HepG2 (cell line): ENCODE data around the gene ARL3. TPM values are rescaled to one million over a fixed set of nuclear protein-coding genes. Genes with fewer than 3 reads are reported as not detected.

Experiments used
- ATAC-seq: fragments of 200-7000 bp; cut with Tn5 transposase; 3 replicates; pipeline ENCODE4 v1.9.1; 2020; ENCODE audit warnings: mild to moderate bottlenecking, moderate library complexity
- BruUV-seq: library from RNA; stranded (reverse); fragments of 400-500 nt; replicated peaks from 2 replicates; lab custom pipeline; 2021; lab: Mats Ljungman, UMichigan
- CTCF ChIA-PET: fragments of 300-600 bp; formaldehyde crosslinking; extraction: SDS; loops from one replicate; lab custom pipeline; 2021; ENCODE audit warnings: low total read pairs, inconsistent platforms, low intra/inter-chr PET ratio; lab: Yijun Ruan, JAX
- POLR2A ChIA-PET: fragments of 350-600 bp; sonication (Branson Sonifier 250); formaldehyde crosslinking; loops from one replicate; lab custom pipeline; 2020; ENCODE audit warnings: antibody characterized with exemption, inconsistent platforms; lab: Yijun Ruan, JAX
- DNase-seq: peaks from one replicate; pipeline ENCODE4 v3.0.0-alpha.2; 2015; ENCODE audit warnings: low spot score
- FAIRE-seq: peaks from 3 replicates; lab custom pipeline; 2011; peaks lifted over from hg19 to GRCh38; lab: Jason Lieb, UNC
- H2AFZ ChIP-seq: one replicate; pipeline ENCODE4 v1.6.1; 2011; ENCODE audit warnings: low read length, inconsistent platforms
- H3K27ac ChIP-seq: fragments of 300-600 bp; 3 replicates; pipeline ENCODE4 v1.8.0; 2011; ENCODE audit warnings: mixed run types, mild to moderate bottlenecking, mixed read lengths, low read length, inconsistent platforms; ENCODE audit not compliant: insufficient read depth; ENCODE audit errors: extremely low read length
- H3K27me3 ChIP-seq, 2 experiments: fragments of 200-600 bp in 1 of 2; 2 replicates in 1 of 2; 3 replicates in 1 of 2; pipeline versions ENCODE4 v1.6.0 to v1.8.0; 2011; ENCODE audit warnings: low read length in 2 of 2, mild to moderate bottlenecking in 2 of 2, moderate library complexity in 2 of 2, inconsistent platforms in 1 of 2; ENCODE audit not compliant: insufficient read depth in 2 of 2, control insufficient read depth in 1 of 2
- H3K36me3 ChIP-seq, 2 experiments: fragments of 200-600 bp in 1 of 2; replicated peaks in 1 of 2; 2 replicates in 1 of 2; 3 replicates in 1 of 2; pipeline versions ENCODE4 v1.5.1 to v1.8.0; 2011; ENCODE audit warnings: low read length in 2 of 2, inconsistent platforms in 1 of 2; ENCODE audit not compliant: insufficient read depth in 2 of 2, control insufficient read depth in 1 of 2
- H3K4me1 ChIP-seq: 2 replicates; pipeline ENCODE4 v1.5.1; 2012; ENCODE audit warnings: low read length, inconsistent platforms; ENCODE audit not compliant: insufficient read depth
- H3K4me2 ChIP-seq: 2 replicates; pipeline ENCODE4 v1.6.0; 2011; ENCODE audit warnings: low read depth, low read length, inconsistent platforms
- H3K4me3 ChIP-seq, 3 experiments: fragments of 200-600 bp in 1 of 3; sonication (generic), shearing (Covaris generic) in 1 of 3; replicated peaks in 1 of 3; 2 replicates each; pipeline ENCODE4 v1.5.1; 2011 to 2016; ENCODE audit warnings: low read length in 3 of 3, inconsistent platforms in 2 of 3, low read depth in 2 of 3, mild to moderate bottlenecking in 2 of 3, control low read depth in 1 of 3, mixed read lengths in 1 of 3; ENCODE audit not compliant: insufficient read depth in 1 of 3
- H3K79me2 ChIP-seq: one replicate; pipeline ENCODE4 v1.6.1; 2011; ENCODE audit warnings: low read length, inconsistent platforms; ENCODE audit not compliant: insufficient read depth
- H3K9ac ChIP-seq: 2 replicates; pipeline ENCODE4 v1.6.0; 2011; ENCODE audit warnings: mild to moderate bottlenecking, low read depth, low read length, inconsistent platforms; ENCODE audit not compliant: insufficient read depth
- H3K9me3 ChIP-seq: 2 replicates; pipeline ENCODE4 v1.5.1; 2012; ENCODE audit warnings: mild to moderate bottlenecking, low read length
- H4K20me1 ChIP-seq: 2 replicates; pipeline ENCODE4 v1.6.0; 2011; ENCODE audit warnings: inconsistent platforms, mild to moderate bottlenecking, low read length, moderate library complexity; ENCODE audit not compliant: insufficient read depth
- HNRNPUL1 ChIP-seq: fragments of 200-400 bp; formaldehyde crosslinking; IDR thresholded peaks from 2 replicates; pipeline ENCODE4 v1.6.1; 2017; ENCODE audit warnings: low read depth, mild to moderate bottlenecking, low read length, moderate library complexity
- HOXA9 ChIP-seq: sonication (generic); formaldehyde crosslinking; IDR thresholded peaks from 2 replicates; pipeline ENCODE4 v1.8.1; 2022; ENCODE audit warnings: missing genetic modification reagents, mild to moderate bottlenecking, moderate library complexity, borderline replicate concordance
- KDM6A ChIP-seq: IDR thresholded peaks from 2 replicates; pipeline ENCODE4 v1.6.1; 2016; ENCODE audit warnings: low read depth
- MAFG ChIP-seq: sonication (generic); formaldehyde crosslinking; IDR thresholded peaks from 2 replicates; pipeline ENCODE4 v1.5.1; 2020; ENCODE audit warnings: mild to moderate bottlenecking, missing genetic modification reagents
- TEAD2 ChIP-seq: sonication (generic); formaldehyde crosslinking; IDR thresholded peaks from 2 replicates; pipeline ENCODE4 v1.9.0; 2021; ENCODE audit warnings: missing genetic modification reagents
- ZFP82 ChIP-seq: sonication (generic); formaldehyde crosslinking; IDR thresholded peaks from 2 replicates; pipeline ENCODE4 v1.5.1; 2020; ENCODE audit warnings: mild to moderate bottlenecking, missing genetic modification reagents, borderline replicate concordance
- ZNF562 ChIP-seq: sonication (generic); formaldehyde crosslinking; IDR thresholded peaks from 2 replicates; pipeline ENCODE4 v1.8.0; 2022; ENCODE audit warnings: missing genetic modification reagents, borderline replicate concordance
- WGBS: methylation state at CpG from one replicate; pipeline ENCODE4 v1.1.6; 2017; ENCODE audit warnings: low lambda C conversion rate; 5-methylcytosine and 5-hydroxymethylcytosine counted together
- in situ Hi-C: cut with HindIII; loops from 2 replicates; pipeline ENCODE4 v1.10.0; 2017; ENCODE audit warnings: low pct_unique_long_range_greater_than_20kb; ENCODE audit not compliant: extremely low pct_ligation_motif_present
- intact Hi-C: fragments of 100-400 bp; cut with micrococcal nuclease; formaldehyde crosslinking; loops from one replicate; pipeline ENCODE4 v1.10.0; 2022; ENCODE audit not compliant: unreplicated experiment
- polyA plus RNA-seq, 8 experiments: library from polyadenylated mRNA; depleted of rRNA in 3 of 8; stranded (reverse) in 7 of 8; unstranded in 1 of 8; fragments of >200 nt; fragmentation: Illumina TruSeq in 4 of 8; extraction: Trizol in 4 of 8; gene quantifications; 2 replicates each; pipeline versions ENCODE4 v1.2.1 to v1.2.3, GENCODE V29; 2011 to 2016; ENCODE audit warnings: low read depth in 4 of 8, missing spikeins in 1 of 8, mixed read lengths in 1 of 8; ENCODE audit not compliant: insufficient read depth in 1 of 8
- total RNA-seq, 5 experiments: library from RNA; depleted of rRNA; stranded (reverse); fragments of >200 nt; fragmentation: Illumina TruSeq; extraction: Trizol; gene quantifications; 2 replicates each; pipeline ENCODE4 v1.2.3, GENCODE V29; 2016; ENCODE audit warnings: low read depth in 1 of 5
- TF ChIP-seq, protein P1 (sequence below): IDR thresholded peaks from 2 replicates; pipeline ENCODE4 v1.6.1; 2016; ENCODE audit warnings: control low read depth
- TF ChIP-seq, protein P2 (sequence below): sonication (generic); formaldehyde crosslinking; IDR thresholded peaks from 2 replicates; pipeline ENCODE4 v1.4.0; 2020; ENCODE audit warnings: mild to moderate bottlenecking, missing genetic modification reagents
- TF ChIP-seq, protein P3 (sequence below): sonication (generic); formaldehyde crosslinking; IDR thresholded peaks from 2 replicates; pipeline ENCODE4 v1.4.0; 2020; ENCODE audit warnings: missing genetic modification reagents
- TF ChIP-seq, protein P4 (sequence below): sonication (generic); formaldehyde crosslinking; IDR thresholded peaks from 2 replicates; pipeline ENCODE4 v1.5.1; 2020; ENCODE audit warnings: missing genetic modification reagents, mild to moderate bottlenecking, borderline replicate concordance

Gene ARL3
- total and polyA plus RNA-seq, 2 of the 13 experiments (the other 11 are each of a cell fraction or from before 2014, with no cell fraction given) = 5.2 to 6.6 TPM

DNA sequence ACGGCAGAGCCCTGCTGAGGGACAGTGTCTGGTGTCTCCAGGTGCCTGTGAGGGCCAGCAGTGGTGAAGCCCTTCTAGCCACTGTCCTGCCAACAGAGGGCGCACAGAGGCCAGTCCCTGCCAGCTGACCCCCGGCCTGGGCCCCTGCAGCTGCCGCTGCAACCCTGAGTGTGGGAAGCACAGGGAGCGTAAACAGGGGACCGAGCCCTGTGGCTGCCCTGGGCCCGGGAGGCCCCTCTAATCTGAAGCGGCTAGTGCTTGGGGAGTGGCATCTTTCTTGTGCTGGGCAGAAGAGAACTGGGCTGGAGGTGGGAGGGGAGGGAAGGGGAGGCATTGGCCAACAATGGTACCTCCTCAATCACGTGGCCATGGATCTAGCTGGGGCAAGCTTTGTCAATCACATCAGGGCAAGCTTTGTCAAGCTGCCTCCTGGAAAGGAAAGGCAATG lies 35.3 kb downstream of the ARL3 start:
- Histone ChIP-seq H3K9me3 (no peaks in the 10 kb centered on the region), H3K79me2 (no peaks in the 10 kb centered on the region), H3K4me3 (peak overlapping the region in 2 of 3 experiments; percentile 19 to 62; a peak in 3 of 6 replicates), H4K20me1 (no peaks in the 10 kb centered on the region), H3K4me2 (peak overlapping the region; percentile 63), H3K27me3 (no peaks in the 10 kb centered on the region), H3K4me1 (peaks cover 56% of the 10 kb centered on the region), H3K36me3 (no peaks in the 10 kb centered on the region), H3K9ac (peak overlapping the region; percentile 21; the same call in 1 of the 2 replicates), H3K27ac (no peak overlapping the region), H2AFZ (no peak overlapping the region)
- ChIA-PET POLR2A (interaction anchor here (1.1 to 2.4 kb wide), 6 partner anchors 9 to 527 kb away, joined by 3 to 16 read pairs (median 4); partner anchors contain the start of genes ARL3, NOLC1, SFXN2 and WBP1L), CTCF (interaction anchor here (1.6 kb wide), 1 partner anchor 50 kb away, joined by 5 read pairs; no protein-coding TSS in a partner anchor)
- in situ Hi-C loops = loop anchor here (5.0 kb wide), 1 partner anchor 33 kb away; the partner anchor contains the start of genes ARL3 and SFXN2
- no TSS peak for BruUV-seq
- intact Hi-C loops = loop anchor here (2.0 to 5.0 kb wide), 2 partner anchors 34 to 177 kb away; partner anchors contain the start of genes ACTR1A and SUFU
- peak; percentile 68 for FAIRE-seq
- peak; percentile 93 for ATAC-seq
- 0% methylated on average over 3 of the region's 9 CpGs for WGBS
- DNase-seq = peak; percentile 76
- TF ChIP-seq MAFG (CRISPR knock-in tag) (no peak), ZNF562 (CRISPR knock-in tag) (no peak), KDM6A (CRISPR knock-in tag) (no peak), TEAD2 (CRISPR knock-in tag) (no peak), ZFP82 (CRISPR knock-in tag) (no peak), HOXA9 (no peak), HNRNPUL1 (no peak)
- TF ChIP-seq, protein P1, sequence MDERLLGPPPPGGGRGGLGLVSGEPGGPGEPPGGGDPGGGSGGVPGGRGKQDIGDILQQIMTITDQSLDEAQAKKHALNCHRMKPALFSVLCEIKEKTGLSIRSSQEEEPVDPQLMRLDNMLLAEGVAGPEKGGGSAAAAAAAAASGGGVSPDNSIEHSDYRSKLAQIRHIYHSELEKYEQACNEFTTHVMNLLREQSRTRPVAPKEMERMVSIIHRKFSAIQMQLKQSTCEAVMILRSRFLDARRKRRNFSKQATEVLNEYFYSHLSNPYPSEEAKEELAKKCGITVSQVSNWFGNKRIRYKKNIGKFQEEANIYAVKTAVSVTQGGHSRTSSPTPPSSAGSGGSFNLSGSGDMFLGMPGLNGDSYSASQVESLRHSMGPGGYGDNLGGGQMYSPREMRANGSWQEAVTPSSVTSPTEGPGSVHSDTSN (CRISPR knock-in tag) = no peak
- TF ChIP-seq, protein P2, sequence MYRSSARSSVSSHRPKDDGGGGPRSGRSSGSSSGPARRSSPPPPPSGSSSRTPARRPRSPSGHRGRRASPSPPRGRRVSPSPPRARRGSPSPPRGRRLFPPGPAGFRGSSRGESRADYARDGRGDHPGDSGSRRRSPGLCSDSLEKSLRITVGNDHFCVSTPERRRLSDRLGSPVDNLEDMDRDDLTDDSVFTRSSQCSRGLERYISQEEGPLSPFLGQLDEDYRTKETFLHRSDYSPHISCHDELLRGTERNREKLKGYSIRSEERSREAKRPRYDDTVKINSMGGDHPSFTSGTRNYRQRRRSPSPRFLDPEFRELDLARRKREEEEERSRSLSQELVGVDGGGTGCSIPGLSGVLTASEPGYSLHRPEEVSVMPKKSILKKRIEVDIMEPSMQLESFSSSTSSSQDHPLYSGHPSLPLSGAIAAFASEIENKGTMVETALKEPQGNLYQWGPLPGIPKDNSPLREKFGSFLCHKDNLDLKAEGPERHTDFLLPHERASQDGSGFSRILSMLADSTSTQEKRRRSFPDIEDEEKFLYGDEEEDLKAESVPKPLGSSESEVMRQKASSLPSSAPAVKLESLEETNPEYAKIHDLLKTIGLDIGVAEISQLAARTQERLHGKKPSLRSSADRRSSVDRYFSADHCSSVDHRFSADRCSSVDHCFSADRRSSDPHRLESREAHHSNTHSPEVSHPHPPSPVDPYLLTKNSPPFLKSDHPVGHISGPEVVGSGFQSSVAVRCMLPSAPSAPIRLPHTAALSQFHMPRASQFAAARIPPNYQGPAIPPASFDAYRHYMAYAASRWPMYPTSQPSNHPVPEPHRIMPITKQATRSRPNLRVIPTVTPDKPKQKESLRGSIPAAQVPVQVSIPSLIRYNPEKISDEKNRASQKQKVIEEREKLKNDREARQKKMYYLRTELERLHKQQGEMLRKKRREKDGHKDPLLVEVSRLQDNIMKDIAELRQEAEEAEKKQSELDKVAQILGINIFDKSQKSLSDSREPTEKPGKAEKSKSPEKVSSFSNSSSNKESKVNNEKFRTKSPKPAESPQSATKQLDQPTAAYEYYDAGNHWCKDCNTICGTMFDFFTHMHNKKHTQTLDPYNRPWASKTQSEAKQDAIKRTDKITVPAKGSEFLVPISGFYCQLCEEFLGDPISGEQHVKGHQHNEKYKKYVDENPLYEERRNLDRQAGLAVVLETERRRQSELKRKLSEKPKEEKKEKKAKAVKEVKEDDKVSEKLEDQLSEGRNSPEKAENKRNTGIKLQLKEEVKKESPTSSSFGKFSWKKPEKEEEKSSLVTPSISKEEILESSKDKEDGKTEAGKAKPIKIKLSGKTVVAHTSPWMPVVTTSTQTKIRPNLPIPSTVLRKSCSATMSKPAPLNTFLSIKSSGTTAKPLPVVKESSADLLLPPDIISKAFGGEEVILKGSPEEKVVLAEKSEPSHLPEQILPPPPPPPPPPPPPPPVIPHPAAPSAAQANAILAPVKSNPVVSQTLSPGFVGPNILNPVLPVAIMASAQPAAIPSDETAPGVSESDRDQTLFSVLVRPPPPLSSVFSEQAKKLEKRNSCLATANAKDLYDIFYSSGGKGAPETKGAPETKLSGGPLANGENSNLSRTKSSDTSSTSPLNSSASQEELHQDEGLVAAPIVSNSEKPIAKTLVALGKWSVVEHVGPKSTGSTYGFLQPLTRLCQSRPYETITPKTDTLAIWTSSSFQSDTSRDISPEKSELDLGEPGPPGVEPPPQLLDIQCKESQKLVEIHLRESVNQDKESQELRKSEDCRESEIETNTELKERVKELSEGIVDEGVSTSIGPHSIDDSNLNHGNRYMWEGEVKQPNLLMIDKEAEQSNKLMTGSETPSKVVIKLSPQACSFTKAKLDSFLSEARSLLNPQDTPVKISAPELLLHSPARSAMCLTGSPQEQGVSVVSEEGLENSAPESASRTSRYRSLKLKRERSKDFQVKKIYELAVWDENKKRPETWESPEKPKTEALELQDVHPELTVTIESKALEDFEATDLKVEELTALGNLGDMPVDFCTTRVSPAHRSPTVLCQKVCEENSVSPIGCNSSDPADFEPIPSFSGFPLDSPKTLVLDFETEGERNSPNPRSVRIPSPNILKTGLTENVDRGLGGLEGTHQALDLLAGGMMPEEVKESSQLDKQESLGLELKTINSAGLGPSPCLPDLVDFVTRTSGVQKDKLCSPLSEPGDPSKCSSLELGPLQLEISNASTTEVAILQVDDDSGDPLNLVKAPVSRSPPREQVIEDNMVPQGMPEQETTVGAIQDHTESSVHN (CRISPR knock-in tag) = no peak
- TF ChIP-seq, protein P3, sequence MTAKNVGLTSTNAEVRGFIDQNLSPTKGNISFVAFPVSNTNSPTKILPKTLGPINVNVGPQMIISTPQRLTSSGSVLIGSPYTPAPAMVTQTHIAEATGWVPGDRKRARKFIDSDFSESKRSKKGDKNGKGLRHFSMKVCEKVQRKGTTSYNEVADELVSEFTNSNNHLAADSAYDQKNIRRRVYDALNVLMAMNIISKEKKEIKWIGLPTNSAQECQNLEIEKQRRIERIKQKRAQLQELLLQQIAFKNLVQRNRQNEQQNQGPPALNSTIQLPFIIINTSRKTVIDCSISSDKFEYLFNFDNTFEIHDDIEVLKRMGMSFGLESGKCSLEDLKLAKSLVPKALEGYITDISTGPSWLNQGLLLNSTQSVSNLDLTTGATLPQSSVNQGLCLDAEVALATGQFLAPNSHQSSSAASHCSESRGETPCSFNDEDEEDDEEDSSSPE (CRISPR knock-in tag) = no peak; the same call in none of the 2 replicates
- TF ChIP-seq, protein P4, sequence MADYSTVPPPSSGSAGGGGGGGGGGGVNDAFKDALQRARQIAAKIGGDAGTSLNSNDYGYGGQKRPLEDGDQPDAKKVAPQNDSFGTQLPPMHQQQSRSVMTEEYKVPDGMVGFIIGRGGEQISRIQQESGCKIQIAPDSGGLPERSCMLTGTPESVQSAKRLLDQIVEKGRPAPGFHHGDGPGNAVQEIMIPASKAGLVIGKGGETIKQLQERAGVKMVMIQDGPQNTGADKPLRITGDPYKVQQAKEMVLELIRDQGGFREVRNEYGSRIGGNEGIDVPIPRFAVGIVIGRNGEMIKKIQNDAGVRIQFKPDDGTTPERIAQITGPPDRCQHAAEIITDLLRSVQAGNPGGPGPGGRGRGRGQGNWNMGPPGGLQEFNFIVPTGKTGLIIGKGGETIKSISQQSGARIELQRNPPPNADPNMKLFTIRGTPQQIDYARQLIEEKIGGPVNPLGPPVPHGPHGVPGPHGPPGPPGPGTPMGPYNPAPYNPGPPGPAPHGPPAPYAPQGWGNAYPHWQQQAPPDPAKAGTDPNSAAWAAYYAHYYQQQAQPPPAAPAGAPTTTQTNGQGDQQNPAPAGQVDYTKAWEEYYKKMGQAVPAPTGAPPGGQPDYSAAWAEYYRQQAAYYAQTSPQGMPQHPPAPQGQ (CRISPR knock-in tag) = no peak
